ENCODE data around the gene TMED8.
"Not testable (repeated sequence)": the region's sequence is repeated elsewhere in the genome, so short reads cannot be mapped to it uniquely, and the experiment has no call there.

TMED8 gene

GRCh38 chr14:77322951-77323350, 53.9 kb downstream of the TMED8 start:
- DNase-seq (ENCODE audit: low spot score) = no peak

GRCh38 chr14:77322250-77322902, 54.5 kb downstream of the TMED8 start:
- no peak for DNase-seq (ENCODE audit: low spot score)

- DNase-seq (ENCODE audit: low spot score) = peak; percentile 92
Measured at GRCh38 chr14:77320238-77320935, 56.5 kb downstream of the TMED8 start, which contains the start of gene POMT2. Gene POMT2, minus strand, starts transcription at chr14:77320883. Its CDS starts 202 bp downstream, at chr14:77320681.

GRCh38 chr14:77319422-77319821, 57.5 kb downstream of the TMED8 start:
- DNase-seq (ENCODE audit: low spot score) = no peak

- not testable (repeated sequence) for DNase-seq (ENCODE audit: low spot score)
Measured at GRCh38 chr14:77318756-77319155, 58.1 kb downstream of the TMED8 start.

GRCh38 chr14:77318006-77318553, 58.8 kb downstream of the TMED8 start:
- no peak for DNase-seq (ENCODE audit: low spot score)

GRCh38 chr14:77316872-77317301, 60.0 kb downstream of the TMED8 start:
- DNase-seq (ENCODE audit: low spot score) = no peak

GRCh38 chr14:77316195-77316505, 60.7 kb downstream of the TMED8 start:
- DNase-seq (ENCODE audit: low spot score) = no peak

GRCh38 chr14:77314539-77315457, 62.1 kb downstream of the TMED8 start:
- DNase-seq (ENCODE audit: low spot score) = no peak

- DNase-seq (ENCODE audit: low spot score) = peak; percentile 69
Measured at GRCh38 chr14:77314043-77314442, 62.9 kb downstream of the TMED8 start.

GRCh38 chr14:77313371-77313770, 63.5 kb downstream of the TMED8 start:
- no peak for DNase-seq (ENCODE audit: low spot score)

GRCh38 chr14:77311217-77311616, 65.7 kb downstream of the TMED8 start:
- no peak for DNase-seq (ENCODE audit: low spot score)

GRCh38 chr14:77310026-77310425, 66.9 kb downstream of the TMED8 start:
- DNase-seq (ENCODE audit: low spot score) = no peak

GRCh38 chr14:77309131-77309530, 67.8 kb downstream of the TMED8 start:
- no peak for DNase-seq (ENCODE audit: low spot score)

GRCh38 chr14:77306851-77307496, 69.9 kb downstream of the TMED8 start:
- DNase-seq (ENCODE audit: low spot score) = no peak

GRCh38 chr14:77306416-77306815, 70.5 kb downstream of the TMED8 start:
- no peak for DNase-seq (ENCODE audit: low spot score)

- DNase-seq (ENCODE audit: low spot score) = no peak
Measured at GRCh38 chr14:77305696-77306095, 71.2 kb downstream of the TMED8 start.

- DNase-seq (ENCODE audit: low spot score) = peak; percentile 80
Measured at GRCh38 chr14:77303417-77304156, 73.3 kb downstream of the TMED8 start.

GRCh38 chr14:77302926-77303325, 74.0 kb downstream of the TMED8 start:
- DNase-seq (ENCODE audit: low spot score) = peak; percentile 31

GRCh38 chr14:77301103-77301502, 75.8 kb downstream of the TMED8 start:
- peak; percentile 72 for DNase-seq (ENCODE audit: low spot score)

- DNase-seq (ENCODE audit: low spot score) = no peak
Measured at GRCh38 chr14:77299771-77300170, 77.1 kb downstream of the TMED8 start.
